Esophagus muscularis mucosa (tissue), 3 donors: ENCODE results near the gene LKAAEAR1.

ENCODE experiments used
- CTCF ChIP-seq, 3 experiments: fragments of 200-600 bp in 2 of 3; fragments of 450-650 bp in 1 of 3; sonication (generic) in 2 of 3; IDR thresholded peaks; one replicate each; pipeline ENCODE4 v1.5.1; 2017 to 2019; ENCODE audit warnings: antibody characterized with exemption in 3 of 3, mild to moderate bottlenecking in 2 of 3, moderate library complexity in 1 of 3
- POLR2A ChIP-seq: fragments of 450-650 bp; IDR thresholded peaks from one replicate; pipeline ENCODE4 v1.6.1; 2017; ENCODE audit warnings: antibody characterized with exemption, moderate library complexity, mild to moderate bottlenecking, low read depth

DNA sequence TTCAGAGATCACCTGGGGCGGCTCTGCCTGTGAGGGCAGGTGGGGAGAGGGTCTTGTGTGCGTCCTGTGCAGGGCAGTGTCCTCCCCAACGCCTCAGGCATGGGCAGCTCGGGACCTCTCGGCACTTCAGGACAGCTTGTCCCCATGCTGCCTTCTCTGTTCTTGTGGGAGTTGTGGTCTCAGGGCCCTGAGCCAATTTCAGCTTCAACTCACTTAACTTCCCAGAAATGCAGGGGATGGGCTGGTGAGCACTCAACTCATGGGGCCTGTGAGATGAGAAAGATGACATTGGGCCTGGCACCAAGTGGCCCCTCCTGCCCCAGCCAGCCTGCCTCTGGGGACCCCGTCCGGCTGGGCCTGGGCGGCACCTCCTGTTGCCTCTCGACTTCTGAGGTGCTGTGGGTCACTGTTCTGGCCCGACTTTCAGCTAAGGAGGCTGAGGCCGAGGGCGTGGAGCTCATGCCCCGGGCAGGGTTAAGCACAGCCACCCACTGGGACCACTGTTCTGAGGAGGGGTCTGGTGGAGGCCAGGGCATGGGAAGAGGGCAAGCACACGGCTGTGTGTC is 11.6 kb downstream of the LKAAEAR1 start:
- TF ChIP-seq CTCF (IDR thresholded peaks at IDR 0.05) (no peak), POLR2A (no peak)
